Middle frontal gyrus (tissue), 1 donor: Measurements from ENCODE around the gene COL4A2.
"Not testable (repeated sequence)": the region's sequence is repeated elsewhere in the genome, so short reads cannot be mapped to it uniquely, and the experiment has no call there.

ENCODE experiments used
- DNase-seq: peaks from one replicate; pipeline ENCODE4 v3.0.0-alpha.2; 2015; ENCODE audit warnings: low spot score; ENCODE audit errors: extremely low spot score

Gene COL4A2

GRCh38 chr13:110471156-110471832 lies 164.2 kb downstream of the COL4A2 start:
- no peak for DNase-seq

GRCh38 chr13:110471833-110472162 lies 164.7 kb downstream of the COL4A2 start:
- DNase-seq, result no peak

- DNase-seq, result no peak
Observed at GRCh38 chr13:110472904-110473563, 165.9 kb downstream of the COL4A2 start.

GRCh38 chr13:110474713-110475112 lies 167.6 kb downstream of the COL4A2 start:
- DNase-seq, result no peak

- DNase-seq, result no peak
Observed at GRCh38 chr13:110475117-110475516, 168.0 kb downstream of the COL4A2 start.

- DNase-seq, result no peak
Observed at GRCh38 chr13:110475550-110476219, 168.6 kb downstream of the COL4A2 start.

GRCh38 chr13:110476220-110476617 lies 169.1 kb downstream of the COL4A2 start:
- DNase-seq, result no peak

GRCh38 chr13:110477706-110478245 lies 170.7 kb downstream of the COL4A2 start:
- DNase-seq, result no peak

GRCh38 chr13:110478405-110479214 lies 171.5 kb downstream of the COL4A2 start:
- DNase-seq, result no peak

GRCh38 chr13:110479215-110479545 lies 172.1 kb downstream of the COL4A2 start:
- DNase-seq, result no peak

- no peak for DNase-seq
Observed at GRCh38 chr13:110479648-110480047, 172.6 kb downstream of the COL4A2 start.

- no peak for DNase-seq
Observed at GRCh38 chr13:110480161-110480560, 173.1 kb downstream of the COL4A2 start.

GRCh38 chr13:110483386-110483968 lies 176.4 kb downstream of the COL4A2 start:
- DNase-seq, result no peak

- no peak for DNase-seq
Observed at GRCh38 chr13:110484290-110485048, 177.4 kb downstream of the COL4A2 start.

GRCh38 chr13:110485604-110486003 lies 178.5 kb downstream of the COL4A2 start:
- no peak for DNase-seq

- no peak for DNase-seq
Observed at GRCh38 chr13:110486061-110486715, 179.1 kb downstream of the COL4A2 start.

- not testable (repeated sequence) for DNase-seq
Observed at GRCh38 chr13:110486880-110487279, 179.8 kb downstream of the COL4A2 start.

- no peak for DNase-seq
Observed at GRCh38 chr13:110490009-110490770, 183.1 kb downstream of the COL4A2 start.
